PC-3 (cell line): Measurements from ENCODE around the gene EIF4ENIF1. TPM values are rescaled to one million over a fixed set of nuclear protein-coding genes. Genes with fewer than 3 reads are reported as not detected.
A peak's percentile ranks its signal among the peaks of the same experiment; 100 is the strongest.
"Not testable (repeated sequence)": the region's sequence is repeated elsewhere in the genome, so short reads cannot be mapped to it uniquely, and the experiment has no call there.

Experiments used
- ATAC-seq: fragments of 200-7000 bp; cut with Tn5 transposase; 2 replicates; pipeline ENCODE4 v1.9.1; 2020; ENCODE audit warnings: mild to moderate bottlenecking, moderate library complexity
- BruUV-seq: library from RNA; stranded (reverse); fragments of 400-500 nt; replicated peaks from 2 replicates; lab custom pipeline; 2021; lab: Mats Ljungman, UMichigan
- CTCF ChIA-PET: fragments of 300-600 bp; sonication (Branson Sonifier 250); formaldehyde crosslinking; loops from one replicate; lab custom pipeline; 2022; ENCODE audit warnings: antibody characterized with exemption; lab: Charles Lee
- POLR2A ChIA-PET: fragments of 300-600 bp; sonication (Branson Sonifier 250); formaldehyde crosslinking; loops from one replicate; lab custom pipeline; 2022; ENCODE audit warnings: antibody characterized with exemption; ENCODE audit not compliant: unreplicated experiment; lab: Charles Lee
- DNase-seq: peaks from one replicate; pipeline ENCODE4 v3.0.0-alpha.2; 2015
- H2AFZ ChIP-seq: fragments of 300-600 bp; sonication (generic); 2 replicates; pipeline ENCODE4 v1.6.0; 2016; ENCODE audit warnings: antibody characterized with exemption, low read length
- H3F3A ChIP-seq: fragments of 300-600 bp; sonication (generic); one replicate; pipeline ENCODE4 v1.6.0; 2017; ENCODE audit warnings: antibody characterized with exemption, low read length, control low read depth, mild to moderate bottlenecking; ENCODE audit not compliant: unreplicated experiment
- H3K27ac ChIP-seq: fragments of 300-600 bp; sonication (generic); 2 replicates; pipeline ENCODE4 v1.5.1; 2016; ENCODE audit warnings: mild to moderate bottlenecking, low read length
- H3K27me3 ChIP-seq: fragments of 300-600 bp; sonication (generic); 2 replicates; pipeline ENCODE4 v1.6.1; 2016; ENCODE audit warnings: low read length, mixed read lengths
- H3K36me3 ChIP-seq: fragments of 300-600 bp; sonication (generic); 2 replicates; pipeline ENCODE4 v1.6.1; 2016; ENCODE audit warnings: low read depth, mixed run types, low read length, mixed read lengths
- H3K4me1 ChIP-seq: fragments of 300-600 bp; sonication (generic); 2 replicates; pipeline ENCODE4 v1.5.1; 2016; ENCODE audit warnings: low read length; ENCODE audit not compliant: insufficient read depth
- H3K4me2 ChIP-seq: fragments of 300-600 bp; sonication (generic); 2 replicates; pipeline ENCODE4 v1.6.0; 2016; ENCODE audit warnings: low read length
- H3K4me3 ChIP-seq: fragments of 300-600 bp; sonication (generic); 2 replicates; pipeline ENCODE4 v1.5.1; 2016; ENCODE audit warnings: mild to moderate bottlenecking, low read length, mixed read lengths
- H3K79me2 ChIP-seq: fragments of 300-600 bp; sonication (generic); 2 replicates; pipeline ENCODE4 v1.6.1; 2017; ENCODE audit warnings: low read length, mixed read lengths
- H3K9ac ChIP-seq: fragments of 300-600 bp; sonication (generic); 2 replicates; pipeline ENCODE4 v1.6.0; 2016; ENCODE audit warnings: mild to moderate bottlenecking, low read length
- H3K9me2 ChIP-seq: fragments of 300-600 bp; sonication (generic); replicated peaks from 2 replicates; pipeline ENCODE4 v1.6.1; 2016; ENCODE audit warnings: mixed run types, low read length, mixed read lengths
- H3K9me3 ChIP-seq: fragments of 300-600 bp; sonication (generic); 2 replicates; pipeline ENCODE4 v1.6.1; 2016; ENCODE audit warnings: low read length, mixed read lengths
- H4K20me1 ChIP-seq: fragments of 300-600 bp; sonication (generic); 2 replicates; pipeline ENCODE4 v1.6.1; 2016; ENCODE audit warnings: low read length, mixed read lengths
- CTCF ChIP-seq: fragments of 300-600 bp; sonication (generic); conservative IDR thresholded peaks from 2 replicates; pipeline ENCODE4 v1.5.1; 2017; ENCODE audit warnings: antibody characterized with exemption, low read depth, mild to moderate bottlenecking, low read length
- EZH2 ChIP-seq: fragments of 300-600 bp; sonication (generic); IDR thresholded peaks from one replicate; pipeline ENCODE4 v1.6.1; 2017; ENCODE audit warnings: antibody characterized with exemption, mild to moderate bottlenecking, low read length; ENCODE audit not compliant: unreplicated experiment
- EZH2phosphoT487 ChIP-seq: fragments of 300-600 bp; sonication (generic); IDR thresholded peaks from 2 replicates; pipeline ENCODE4 v1.6.1; 2018; ENCODE audit warnings: mild to moderate bottlenecking, antibody characterized with exemption, low read length, borderline replicate concordance
- intact Hi-C: fragments of 100-400 bp; cut with micrococcal nuclease; formaldehyde crosslinking; loops from 2 replicates; pipeline ENCODE4 v1.9.0; 2023
- total RNA-seq: library from RNA; depleted of rRNA; stranded (reverse); fragments of >200 nt; gene quantifications from 2 replicates; pipeline ENCODE4 v1.2.3, GENCODE V29; 2014

EIF4ENIF1 gene
- total RNA-seq, 1 experiment from 2014 or later, result 5.3 TPM

- no peak overlapping the region for H3K9ac ChIP-seq
- no peak for TF ChIP-seq EZH2phosphoT487
- TF ChIP-seq EZH2, result no peak
- TF ChIP-seq CTCF, result no peak
- 0 out of 2 replicates have a peak overlapping the region, but pooled peaks have one; percentile 45 for H2AFZ ChIP-seq
- peak; percentile 59 for ATAC-seq
- CTCF ChIA-PET, result no interaction called here
- H3K79me2 ChIP-seq, result no peaks in the 10 kb centered on the region
- no peaks in the 10 kb centered on the region for H3K9me3 ChIP-seq
- intact Hi-C loops, result no loop called here
- H4K20me1 ChIP-seq, result no peaks in the 10 kb centered on the region
- H3F3A ChIP-seq, result peaks cover 5% of the 10 kb centered on the region
- no peaks in the 10 kb centered on the region for H3K36me3 ChIP-seq
- H3K9me2 ChIP-seq, result no peaks in the 10 kb centered on the region
- H3K27ac ChIP-seq, result peak overlapping the region; percentile 31
- peak; percentile 22 for DNase-seq
- peak overlapping the region; percentile 27; the same call in 1 of the 2 replicates for H3K4me2 ChIP-seq
- no TSS peak for BruUV-seq
- H3K4me1 ChIP-seq, result peaks cover 11% of the 10 kb centered on the region; the same call in 1 of the 2 replicates
- no peak overlapping the region; the same call in 1 of the 2 replicates for H3K4me3 ChIP-seq
- POLR2A ChIA-PET, result interaction anchor here (0.6 to 0.7 kb wide), 2 partner anchors 424 to 667 kb away, joined by 3 to 4 read pairs; partner anchors contain the start of gene SELENOM
- H3K27me3 ChIP-seq, result no peaks in the 10 kb centered on the region
Measured at GRCh38 chr22:31530823-31531195, 41.2 kb upstream of the EIF4ENIF1 start.

- CTCF ChIA-PET, result no interaction called here
- TF ChIP-seq EZH2 (no peak), CTCF (no peak), EZH2phosphoT487 (no peak)
- peaks cover 5% of the 10 kb centered on the region for H3F3A ChIP-seq
- intact Hi-C loops, result no loop called here
- H2AFZ ChIP-seq, result no peak overlapping the region
- H3K9me2 ChIP-seq, result no peaks in the 10 kb centered on the region
- no peaks in the 10 kb centered on the region for H3K36me3 ChIP-seq
- H3K4me3 ChIP-seq, result no peak overlapping the region
- no TSS peak for BruUV-seq
- peaks cover 10% of the 10 kb centered on the region; the same call in 1 of the 2 replicates for H3K4me1 ChIP-seq
- ATAC-seq, result no peak
- H3K9me3 ChIP-seq, result no peaks in the 10 kb centered on the region
- no peak for DNase-seq
- POLR2A ChIA-PET, result no interaction called here
- no peak overlapping the region for H3K4me2 ChIP-seq
- H3K9ac ChIP-seq, result no peak overlapping the region
- H3K79me2 ChIP-seq, result no peaks in the 10 kb centered on the region
- no peaks in the 10 kb centered on the region for H4K20me1 ChIP-seq
- H3K27ac ChIP-seq, result no peak overlapping the region
- no peaks in the 10 kb centered on the region for H3K27me3 ChIP-seq
Measured at GRCh38 chr22:31526270-31526669, 36.6 kb upstream of the EIF4ENIF1 start.

GRCh38 chr22:31524132-31524531, 34.5 kb upstream of the EIF4ENIF1 start:
- H3K27ac ChIP-seq, H2AFZ ChIP-seq, H4K20me1 ChIP-seq, H3K9me2 ChIP-seq, H3K4me1 ChIP-seq, H3F3A ChIP-seq, H3K4me3 ChIP-seq, DNase-seq, intact Hi-C loops, H3K27me3 ChIP-seq, H3K36me3 ChIP-seq, H3K9ac ChIP-seq, H3K4me2 ChIP-seq, ATAC-seq, POLR2A ChIA-PET, CTCF ChIA-PET, H3K79me2 ChIP-seq, BruUV-seq, H3K9me3 ChIP-seq: not testable (repeated sequence)
